ENCODE data around the gene CHRNE. TPM values are rescaled to one million over a fixed set of nuclear protein-coding genes. Genes with fewer than 3 reads are reported as not detected.
A peak's percentile ranks its signal among the peaks of the same experiment; 100 is the strongest.

The CHRNE gene
- total and polyA plus RNA-seq, 2 of the 4 experiments (the other 2 are of a cell fraction), result under 0.01 to 0.21 TPM

GRCh38 chr17:4920351-4921048 lies 17.6 kb upstream of the CHRNE start:
- ChIA-PET CTCF (interaction anchor here (0.9 to 1.9 kb wide), 3 partner anchors 11 to 106 kb away, joined by 3 to 15 read pairs (median 4); partner anchors contain the start of gene CHRNE), POLR2A (ENCODE audit: unreplicated experiment) (interaction anchor here (0.7 to 1.0 kb wide), 2 partner anchors 11 to 110 kb away, joined by 3 to 6 read pairs; no protein-coding TSS in a partner anchor)
- Histone ChIP-seq H2BK5ac (ENCODE audit: low read depth, low read length, poor library complexity, severe bottlenecking) (no peak overlapping the region), H3K4me1 (ENCODE audit: control insufficient read depth, insufficient read depth, low read length) (0 out of 2 replicates have a peak, but pooled peaks cover 2% of the 10 kb centered on the region), H2AK9ac (replicated peaks; ENCODE audit: low read depth, low read length, poor library complexity) (no peak overlapping the region), H3K9me3 (ENCODE audit: control insufficient read depth, insufficient read depth, low read length) (no peaks in the 10 kb centered on the region), H3K4me2 (ENCODE audit: low read depth, low read length) (no peak overlapping the region), H4K5ac (ENCODE audit: low read depth, low read length) (no peak overlapping the region), H2BK20ac (ENCODE audit: low read depth, low read length) (no peak overlapping the region), H3K27me3 (ENCODE audit: control insufficient read depth, insufficient read depth, low read length) (no peaks in the 10 kb centered on the region), H3K27ac (ENCODE audit: insufficient read depth, low read length) (no peak overlapping the region), H3K9me1 (ENCODE audit: insufficient read depth, low read length) (no peaks in the 10 kb centered on the region), H3K36me3 (ENCODE audit: control insufficient read depth, insufficient read depth, low read length) (no peaks in the 10 kb centered on the region), H2AFZ (replicated peaks; ENCODE audit: low read length, poor library complexity) (no peak overlapping the region), H4K91ac (ENCODE audit: insufficient read depth, low read depth, low read length) (no peak overlapping the region), H3K14ac (replicated peaks; ENCODE audit: low read depth, low read length) (no peak overlapping the region), H2BK120ac (ENCODE audit: low read depth, low read length) (no peak overlapping the region), H2BK15ac (ENCODE audit: low read depth, low read length) (no peak overlapping the region), H3K4ac (ENCODE audit: low read depth, low read length) (no peak overlapping the region), H3K79me1 (ENCODE audit: low read depth in 1 of 2, low read length in 2 of 2) (no peaks in the 10 kb centered on the region), H3K9ac (ENCODE audit: low read depth, low read length) (no peak overlapping the region), H4K8ac (ENCODE audit: low read depth in 2 of 2, low read length in 2 of 2) (no peak overlapping the region), H3K4me3 (ENCODE audit: insufficient read depth, low read depth, low read length) (no peak overlapping the region), H2AK5ac (ENCODE audit: low read depth, low read length) (peak overlapping the region; percentile 53; the same call in 1 of the 2 replicates), H3K56ac (ENCODE audit: extremely low read depth, insufficient read depth, low read length) (no peak overlapping the region), H3K23ac (ENCODE audit: low read depth, low read length) (no peak overlapping the region), H4K20me1 (ENCODE audit: insufficient read depth, low read length) (no peaks in the 10 kb centered on the region), H3K18ac (ENCODE audit: low read depth, low read length) (no peak overlapping the region)
- WGBS, 2 experiments (ENCODE audit: extremely low coverage in 2 of 2, insufficient read length in 1 of 2), result 40% methylated on average over 1 of the region's 10 CpGs; no CpG with 5 or more reads in 1 of the 2 experiments
- dilution Hi-C loops (cut with HindIII; ENCODE audit: low sequenced_read_pairs, unreplicated experiment) (no loop called here), in situ Hi-C loops (cut with MboI; ENCODE audit: low sequenced_read_pairs) (no loop called here), intact Hi-C loops (cut with micrococcal nuclease) (no loop called here)
- TF ChIP-seq MAFK (IDR thresholded peaks at IDR 0.05; ENCODE audit: low read depth, low read length) (no peak), NFE2L2 (IDR thresholded peaks at IDR 0.05; ENCODE audit: low read depth, low read length) (no peak), BHLHE40 (IDR thresholded peaks at IDR 0.05; ENCODE audit: low read depth, low read length) (no peak), CEBPB (IDR thresholded peaks at IDR 0.05; ENCODE audit: low read depth, low read length) (peak; percentile 84)
- no TSS peak for BruUV-seq (replicated peaks)
- DNase-seq (peak; percentile 38), ATAC-seq (ENCODE audit: low read depth) (peak; percentile 80)
